Erythroblast (primary cell): Measurements from ENCODE around the gene CENPC.
A peak's percentile ranks its signal among the peaks of the same experiment; 100 is the strongest.

Source experiments
- DNase-seq, 2 experiments: peaks; one replicate each; lab custom pipeline; 2025; lab: John Stamatoyannopoulos, UW
- GATA1 ChIP-seq: IDR thresholded peaks from 2 replicates; pipeline ENCODE4 v1.6.1; 2011; ENCODE audit warnings: low read depth, mild to moderate bottlenecking, control low read depth, low read length, moderate library complexity
- POLR2A ChIP-seq: IDR thresholded peaks from 2 replicates; pipeline ENCODE4 v1.6.1; 2011; ENCODE audit warnings: mild to moderate bottlenecking, low read length

Gene CENPC, protein sequence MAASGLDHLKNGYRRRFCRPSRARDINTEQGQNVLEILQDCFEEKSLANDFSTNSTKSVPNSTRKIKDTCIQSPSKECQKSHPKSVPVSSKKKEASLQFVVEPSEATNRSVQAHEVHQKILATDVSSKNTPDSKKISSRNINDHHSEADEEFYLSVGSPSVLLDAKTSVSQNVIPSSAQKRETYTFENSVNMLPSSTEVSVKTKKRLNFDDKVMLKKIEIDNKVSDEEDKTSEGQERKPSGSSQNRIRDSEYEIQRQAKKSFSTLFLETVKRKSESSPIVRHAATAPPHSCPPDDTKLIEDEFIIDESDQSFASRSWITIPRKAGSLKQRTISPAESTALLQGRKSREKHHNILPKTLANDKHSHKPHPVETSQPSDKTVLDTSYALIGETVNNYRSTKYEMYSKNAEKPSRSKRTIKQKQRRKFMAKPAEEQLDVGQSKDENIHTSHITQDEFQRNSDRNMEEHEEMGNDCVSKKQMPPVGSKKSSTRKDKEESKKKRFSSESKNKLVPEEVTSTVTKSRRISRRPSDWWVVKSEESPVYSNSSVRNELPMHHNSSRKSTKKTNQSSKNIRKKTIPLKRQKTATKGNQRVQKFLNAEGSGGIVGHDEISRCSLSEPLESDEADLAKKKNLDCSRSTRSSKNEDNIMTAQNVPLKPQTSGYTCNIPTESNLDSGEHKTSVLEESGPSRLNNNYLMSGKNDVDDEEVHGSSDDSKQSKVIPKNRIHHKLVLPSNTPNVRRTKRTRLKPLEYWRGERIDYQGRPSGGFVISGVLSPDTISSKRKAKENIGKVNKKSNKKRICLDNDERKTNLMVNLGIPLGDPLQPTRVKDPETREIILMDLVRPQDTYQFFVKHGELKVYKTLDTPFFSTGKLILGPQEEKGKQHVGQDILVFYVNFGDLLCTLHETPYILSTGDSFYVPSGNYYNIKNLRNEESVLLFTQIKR

DNA sequence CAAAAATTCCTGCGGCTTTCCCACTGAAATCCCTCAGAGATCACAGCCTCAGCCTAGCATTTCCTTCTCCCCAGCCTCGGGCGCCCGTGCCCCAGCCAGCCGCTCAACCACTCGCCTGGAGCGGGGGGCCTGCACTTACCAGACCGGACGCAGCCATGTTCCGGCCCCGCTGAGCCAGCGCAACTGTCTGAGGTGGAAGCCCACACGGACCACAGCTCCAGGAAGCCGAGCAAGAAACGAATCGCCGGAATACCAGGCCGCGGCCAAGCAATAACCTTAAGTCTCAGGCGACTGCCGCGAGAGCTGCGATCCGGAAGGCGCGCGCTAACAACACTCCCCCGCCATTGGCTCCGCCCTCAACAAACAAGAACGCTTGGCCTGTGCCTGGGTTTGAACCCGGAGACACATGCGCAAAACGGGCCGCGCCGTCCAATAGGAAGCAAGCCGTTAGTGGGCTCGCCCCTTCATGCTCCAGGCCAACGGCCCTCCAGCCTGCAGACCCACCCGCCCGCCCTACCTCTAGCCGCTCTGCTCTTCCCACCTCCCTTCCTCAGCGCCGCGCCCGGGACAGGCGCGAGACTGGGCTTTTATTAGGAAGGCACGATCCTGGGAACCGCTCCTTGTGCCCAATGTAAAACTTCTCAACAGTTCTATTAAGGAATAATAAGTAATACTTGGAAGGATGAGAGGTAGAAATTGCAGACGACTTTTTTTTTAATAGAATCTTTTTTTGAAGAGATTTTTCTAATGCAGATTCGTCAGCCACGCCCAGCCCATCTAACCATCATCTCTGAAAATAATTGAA is at the start of gene CENPC:
TSS of gene CENPC (minus strand) at position 305 of the 805 bp plus-strand sequence. CDS start at position 157, 148 bp downstream.
- TF ChIP-seq POLR2A (peak; percentile 97), GATA1 (no peak)
- peak; percentile 97 to 98 for DNase-seq

DNA sequence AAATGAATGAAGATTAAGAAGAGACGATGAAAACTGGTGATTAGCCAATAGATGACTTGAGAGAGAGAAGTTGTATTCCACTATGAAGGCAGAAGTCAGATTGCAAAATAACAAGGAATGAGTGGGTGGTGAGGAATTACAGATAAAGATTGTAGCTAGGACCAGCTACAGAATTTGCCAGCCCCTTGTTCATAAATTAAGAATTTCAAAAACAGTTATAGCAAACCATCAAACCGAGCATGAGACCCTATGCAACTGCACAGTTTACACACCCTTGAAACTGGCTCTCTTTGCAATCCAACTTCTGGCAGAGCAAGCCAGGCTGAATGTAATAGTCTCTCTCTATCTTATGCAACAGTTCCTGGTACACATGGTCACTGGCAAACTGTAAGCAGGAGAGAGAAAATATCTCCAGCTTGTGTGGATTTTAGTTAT is 48.5 kb upstream of the CENPC start:
- DNase-seq: no peak
- TF ChIP-seq GATA1 (no peak), POLR2A (no peak)

DNA sequence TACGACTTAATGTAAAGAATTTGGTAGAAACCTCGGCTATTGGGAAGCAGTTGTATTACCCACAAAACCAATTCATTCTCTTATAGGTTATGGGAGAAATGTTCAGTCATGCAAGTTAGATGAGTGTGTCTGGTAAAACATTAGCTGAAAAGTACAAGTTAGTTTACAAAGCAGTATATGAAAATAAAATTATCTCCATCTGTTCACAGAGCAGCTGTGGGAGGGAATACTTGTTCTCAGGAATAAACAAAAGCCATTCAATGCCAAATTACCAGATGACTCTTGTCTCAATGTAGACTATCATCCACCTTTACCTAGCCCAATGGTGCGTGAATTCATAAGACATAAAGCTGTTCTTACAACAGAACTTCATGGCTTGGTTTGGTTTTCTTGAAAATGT is 41.9 kb upstream of the CENPC start:
- DNase-seq: no peak
- TF ChIP-seq GATA1 (no peak), POLR2A (no peak)

DNA sequence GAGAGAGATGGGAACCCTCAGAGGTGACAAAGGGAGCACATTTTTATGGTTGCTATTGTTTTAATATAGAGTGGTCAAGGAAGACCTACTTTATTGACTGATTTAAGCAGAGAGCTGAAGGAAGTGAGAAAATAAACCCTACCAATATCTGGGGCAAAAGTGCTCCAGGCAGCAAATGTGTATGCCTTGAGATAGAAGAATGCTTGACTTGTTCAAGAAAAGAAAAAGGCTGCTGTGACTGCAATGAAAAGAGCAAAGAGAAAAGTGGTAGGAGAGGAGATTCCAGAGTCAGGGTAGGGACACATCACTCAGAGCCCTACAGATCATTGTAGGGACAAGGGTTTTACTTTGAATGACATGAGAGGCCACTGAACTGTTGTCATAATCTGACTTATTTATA is 39.2 kb upstream of the CENPC start:
- no peak for DNase-seq
- no peak for TF ChIP-seq POLR2A
- no peak for TF ChIP-seq GATA1

DNA sequence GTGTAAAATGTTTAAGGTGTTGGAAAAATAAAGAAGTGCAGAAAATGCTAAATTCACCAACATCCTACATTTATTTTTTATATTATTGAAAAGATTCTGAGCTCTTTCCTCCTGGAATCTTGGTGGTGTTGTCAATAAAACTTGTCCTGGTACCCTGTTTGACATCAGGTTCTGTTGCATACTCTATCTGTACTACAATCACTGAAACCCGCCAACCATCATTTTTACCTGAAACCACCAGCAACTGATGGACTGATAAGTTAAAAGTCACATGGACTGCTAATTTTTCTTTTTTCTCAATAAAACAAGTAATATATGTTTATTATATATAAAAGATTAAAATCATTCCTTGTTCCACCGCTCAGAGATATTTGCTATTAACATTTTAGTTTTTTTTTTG is 36.6 kb upstream of the CENPC start:
- TF ChIP-seq POLR2A (no peak), GATA1 (no peak)
- DNase-seq: no peak

DNA sequence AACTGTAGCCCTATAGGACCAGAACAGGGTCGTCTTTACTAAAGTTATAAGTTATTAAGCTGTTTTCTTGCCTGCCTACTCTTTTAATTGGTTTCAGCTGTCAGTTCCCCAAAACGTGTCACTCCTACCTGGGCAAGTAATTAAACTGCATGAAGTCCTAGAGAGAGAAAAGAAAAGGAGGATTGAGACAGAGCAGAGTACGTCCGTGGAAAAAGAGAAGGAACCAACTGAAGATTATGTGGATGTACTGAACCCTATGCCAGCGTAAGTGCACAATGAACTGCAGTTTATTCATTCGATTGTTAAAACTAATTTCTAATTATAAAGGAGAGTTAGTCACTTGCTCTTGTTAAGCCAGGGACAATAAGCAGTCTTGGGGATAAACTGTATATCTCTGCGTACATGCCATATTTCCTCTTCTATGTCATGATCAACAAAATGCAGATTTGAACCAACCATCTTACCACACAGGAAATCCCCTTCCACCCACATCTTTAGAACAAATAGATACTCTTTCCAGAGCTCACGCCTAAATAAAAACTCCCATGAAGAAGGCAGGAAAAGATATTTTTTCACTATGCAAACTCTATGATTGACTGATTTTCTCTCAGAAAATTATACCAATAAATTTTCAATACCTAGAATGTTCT is 36.0 kb upstream of the CENPC start:
- no peak for DNase-seq
- TF ChIP-seq GATA1: no peak
- TF ChIP-seq POLR2A: no peak

DNA sequence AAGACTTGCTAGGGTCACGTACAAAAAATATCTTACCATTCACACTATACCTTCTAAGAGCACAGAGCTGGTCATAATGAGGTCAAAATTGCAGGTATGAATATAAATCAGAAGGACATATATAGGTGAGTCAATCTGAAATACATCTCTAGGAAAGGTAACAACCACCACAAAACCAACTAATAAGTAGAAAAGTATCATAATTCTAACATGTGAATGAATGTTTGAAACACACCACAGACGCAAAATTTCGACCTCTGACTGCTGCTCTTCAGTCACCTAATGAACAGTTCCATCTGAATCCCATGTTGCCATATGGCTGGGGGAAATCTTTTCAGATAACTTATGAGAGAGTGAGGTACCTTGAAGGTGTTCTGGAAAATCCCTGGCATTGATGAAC is 35.3 kb upstream of the CENPC start:
- no peak for DNase-seq
- no peak for TF ChIP-seq POLR2A
- TF ChIP-seq GATA1: no peak

DNA sequence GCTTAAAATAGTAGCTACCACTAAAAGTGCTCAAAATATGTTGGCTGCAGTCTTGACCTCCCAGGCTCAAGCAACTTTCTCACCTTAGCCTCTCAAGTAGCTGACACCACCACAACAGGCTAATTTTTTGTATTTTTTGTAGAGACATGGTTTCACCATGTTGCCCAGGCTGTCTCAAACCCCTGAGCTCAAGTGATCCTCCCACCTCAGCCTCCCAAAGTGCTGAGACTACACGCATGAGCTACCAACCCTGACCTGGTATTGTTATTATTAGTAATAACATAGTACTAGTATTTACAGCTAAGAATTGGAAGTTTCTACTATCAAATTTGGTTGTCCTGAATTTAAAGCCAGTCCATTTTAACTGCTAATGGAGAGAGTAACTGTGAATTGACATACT is 31.2 kb upstream of the CENPC start:
- TF ChIP-seq POLR2A (no peak), GATA1 (no peak)
- peak; percentile 6 to 9 for DNase-seq

DNA sequence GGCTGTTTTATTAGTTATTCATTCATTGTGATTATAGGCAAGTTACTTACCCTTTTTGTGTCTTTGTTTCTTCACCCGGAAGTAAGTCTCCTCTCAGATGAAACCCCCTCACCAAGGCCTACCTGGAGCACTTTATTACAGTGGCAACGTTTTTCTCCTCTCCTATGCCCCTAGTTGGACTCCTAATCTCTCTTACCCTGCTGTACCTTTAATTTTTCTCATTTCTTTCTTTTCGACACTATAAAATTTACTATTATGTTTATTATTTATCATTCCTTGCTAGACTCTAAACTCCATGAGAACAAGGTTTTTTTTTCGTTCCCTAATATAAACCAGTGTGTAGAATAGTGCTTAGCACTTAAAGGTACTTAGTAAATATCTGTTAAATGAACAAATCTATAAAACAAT is 30.8 kb upstream of the CENPC start:
- TF ChIP-seq GATA1 (no peak), POLR2A (no peak)
- no peak for DNase-seq

DNA sequence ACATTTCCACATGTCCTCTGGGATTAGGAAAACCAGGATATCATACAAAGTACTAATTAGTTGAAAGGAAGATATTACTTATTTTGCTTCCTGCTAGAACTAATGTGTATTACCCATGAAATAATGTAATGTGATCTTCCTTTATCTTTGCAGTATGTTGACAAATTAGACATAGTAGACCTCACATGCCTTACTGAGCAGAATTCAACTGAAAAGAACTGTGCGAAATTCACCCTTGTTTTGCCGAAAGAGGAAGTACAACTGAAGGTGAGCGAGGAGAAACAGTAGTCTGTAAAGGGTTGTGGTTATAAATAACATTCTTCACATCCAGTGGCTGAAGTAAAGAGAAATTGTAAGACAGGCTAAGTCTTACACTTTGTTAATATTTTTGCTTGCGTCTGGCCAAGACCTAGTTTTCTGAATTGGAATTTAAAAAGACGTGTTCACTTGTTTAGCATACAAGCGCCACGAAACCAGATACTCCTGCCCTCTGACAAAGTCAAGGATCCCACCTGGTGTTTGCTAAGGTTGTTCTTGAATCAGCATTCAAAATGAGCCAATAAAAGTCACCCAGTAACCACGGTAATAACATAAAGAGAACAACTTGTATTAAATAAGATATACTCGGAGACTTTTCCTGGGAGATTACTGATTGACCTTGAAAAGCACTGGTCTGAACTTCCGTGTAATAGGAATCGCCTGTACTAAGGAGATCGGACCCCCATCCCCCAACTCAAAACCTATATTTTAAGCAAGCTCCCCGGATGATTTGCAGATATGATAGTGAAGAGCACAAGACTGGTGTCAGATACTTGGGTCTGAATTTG is 30.1 kb upstream of the CENPC start:
- peak; percentile 35 to 58 for DNase-seq
- TF ChIP-seq GATA1: no peak
- peak; percentile 36 for TF ChIP-seq POLR2A

DNA sequence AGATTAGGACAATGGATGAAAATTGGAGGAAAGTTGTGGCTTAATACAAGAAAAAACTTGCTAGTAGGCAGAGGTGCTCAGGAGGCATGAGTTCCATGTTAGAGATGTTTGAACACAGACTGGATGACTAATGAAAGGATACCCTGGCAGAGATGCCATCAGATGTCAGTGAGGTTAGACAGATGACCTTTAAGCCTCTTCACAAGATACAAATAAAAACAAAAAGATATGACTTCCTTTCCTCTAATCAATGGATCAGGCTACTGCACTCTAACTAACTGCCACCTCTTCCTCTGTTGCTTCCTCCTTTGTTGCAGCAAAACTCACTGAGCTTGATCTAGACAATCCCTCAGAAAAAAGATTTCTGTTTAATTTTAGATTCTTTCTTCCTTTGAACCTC is 27.9 kb upstream of the CENPC start:
- DNase-seq: peak in 1 of 2 experiments; percentile 16
- no peak for TF ChIP-seq POLR2A
- TF ChIP-seq GATA1: no peak

DNA sequence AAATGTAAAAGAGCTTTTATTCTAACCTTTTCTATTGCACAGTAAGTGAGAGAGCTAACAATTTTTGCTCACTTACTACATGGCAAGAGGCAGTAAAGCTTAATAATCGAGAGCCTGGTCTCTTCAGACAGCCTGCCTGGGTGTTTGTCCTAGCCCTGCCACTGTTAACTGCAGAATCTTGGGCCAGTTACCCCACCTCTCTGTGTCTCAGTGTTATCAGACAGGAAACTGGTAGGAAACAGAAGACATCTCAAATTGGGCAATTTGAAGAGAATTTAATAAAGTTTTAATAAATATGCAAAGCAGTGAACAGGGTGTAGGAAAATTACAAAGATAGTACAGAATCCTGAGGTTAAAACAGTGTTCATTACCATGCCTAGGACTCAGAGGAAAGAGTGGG is 26.7 kb upstream of the CENPC start:
- TF ChIP-seq POLR2A (peak; percentile 50), GATA1 (no peak)
- DNase-seq: peak; percentile 35 to 70

DNA sequence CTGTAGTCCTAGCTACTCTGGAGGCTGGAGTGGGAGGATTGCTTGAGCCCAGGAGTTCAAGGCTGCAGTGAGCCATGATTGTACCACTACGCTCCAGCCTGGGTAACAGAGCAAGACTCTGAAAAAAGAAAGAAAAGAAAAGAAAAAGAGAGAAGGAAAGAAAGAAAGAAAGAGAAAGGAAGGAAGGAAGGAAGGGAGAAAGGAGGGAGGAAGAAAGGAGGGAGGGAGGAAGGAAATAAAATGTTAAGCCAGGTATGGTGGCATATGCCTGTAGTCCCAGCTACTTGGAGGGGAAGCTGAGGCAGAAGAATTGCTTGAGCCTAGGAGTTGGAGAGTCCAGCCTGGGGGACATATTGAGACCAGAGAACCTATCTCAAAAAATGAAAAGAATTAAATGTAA is 25.2 kb upstream of the CENPC start:
- no peak for DNase-seq
- TF ChIP-seq GATA1: no peak
- no peak for TF ChIP-seq POLR2A
